Neural progenitor cell (in vitro differentiated cells): Measurements from ENCODE around the gene PRMT1. TPM values are rescaled to one million over a fixed set of nuclear protein-coding genes. Genes with fewer than 3 reads are reported as not detected.

ENCODE experiments used
- DNase-seq: peaks from one replicate; pipeline ENCODE4 v3.0.0-alpha.2; 2016; ENCODE audit warnings: low spot score
- H2AFZ ChIP-seq: fragments of 200-600 bp; sonication (generic); replicated peaks from 2 replicates; pipeline ENCODE4 v1.6.1; 2016; ENCODE audit warnings: antibody characterized with exemption
- H3F3A ChIP-seq: fragments of 200-600 bp; sonication (generic); 2 replicates; pipeline ENCODE4 v1.6.1; 2016; ENCODE audit warnings: antibody characterized with exemption, low read depth
- H3K27ac ChIP-seq: fragments of 200-600 bp; sonication (generic); 2 replicates; pipeline ENCODE4 v1.5.1; 2016; ENCODE audit warnings: mild to moderate bottlenecking
- H3K27me3 ChIP-seq: fragments of 200-600 bp; sonication (generic); 2 replicates; pipeline ENCODE4 v1.6.1; 2016; ENCODE audit warnings: mild to moderate bottlenecking, moderate library complexity
- H3K36me3 ChIP-seq: fragments of 200-600 bp; sonication (generic); 2 replicates; pipeline ENCODE4 v1.5.1; 2016
- H3K4me1 ChIP-seq: fragments of 200-600 bp; sonication (generic); 2 replicates; pipeline ENCODE4 v1.6.1; 2016; ENCODE audit warnings: mixed run types
- H3K4me2 ChIP-seq: fragments of 200-600 bp; sonication (generic); 2 replicates; pipeline ENCODE4 v1.6.1; 2016
- H3K4me3 ChIP-seq: fragments of 200-600 bp; sonication (generic); 2 replicates; pipeline ENCODE4 v1.5.1; 2016
- H3K79me2 ChIP-seq: fragments of 200-600 bp; sonication (generic); 2 replicates; pipeline ENCODE4 v1.6.1; 2016; ENCODE audit warnings: low read depth
- H3K9ac ChIP-seq: fragments of 200-600 bp; sonication (generic); 2 replicates; pipeline ENCODE4 v1.6.1; 2016
- H3K9me3 ChIP-seq: fragments of 200-600 bp; sonication (generic); 2 replicates; pipeline ENCODE4 v1.5.1; 2016; ENCODE audit warnings: low read depth
- H4K20me1 ChIP-seq: fragments of 200-600 bp; sonication (generic); 2 replicates; pipeline ENCODE4 v1.6.1; 2016; ENCODE audit warnings: low read depth
- H3K27ac Mint-ChIP-seq: 3 replicates; pipeline ENCODE4 v1.8.0; 2021; ENCODE audit warnings: mixed read lengths
- H3K27me3 Mint-ChIP-seq: 2 replicates; pipeline ENCODE4 v1.8.0; 2022; ENCODE audit warnings: low read depth, mild to moderate bottlenecking, inconsistent platforms, moderate library complexity, mixed read lengths; ENCODE audit not compliant: insufficient read depth
- H3K36me3 Mint-ChIP-seq: 3 replicates; pipeline ENCODE4 v1.8.0; 2021; ENCODE audit warnings: mixed read lengths
- H3K4me1 Mint-ChIP-seq: 3 replicates; pipeline ENCODE4 v1.8.0; 2021; ENCODE audit warnings: mixed read lengths
- H3K4me3 Mint-ChIP-seq: 3 replicates; pipeline ENCODE4 v1.8.0; 2021; ENCODE audit warnings: mild to moderate bottlenecking, moderate library complexity, mixed read lengths
- H3K9me3 Mint-ChIP-seq: 3 replicates; pipeline ENCODE4 v1.8.0; 2020; ENCODE audit warnings: mixed read lengths
- EZH2 ChIP-seq: fragments of 200-600 bp; sonication (generic); IDR thresholded peaks from 2 replicates; pipeline ENCODE4 v1.6.1; 2017; ENCODE audit warnings: antibody characterized with exemption, mild to moderate bottlenecking, moderate library complexity
- EZH2phosphoT487 ChIP-seq: fragments of 200-600 bp; sonication (generic); IDR thresholded peaks from 2 replicates; pipeline ENCODE4 v1.6.1; 2017; ENCODE audit warnings: antibody characterized with exemption
- total RNA-seq: library from RNA; depleted of rRNA; stranded (reverse); fragments of >200 nt; gene quantifications from 2 replicates; pipeline ENCODE4 v1.2.3, GENCODE V29; 2015; ENCODE audit warnings: low replicate concordance
- TF ChIP-seq, protein P1 (sequence below): fragments of 200-600 bp; sonication (generic); IDR thresholded peaks from 2 replicates; pipeline ENCODE4 v1.5.1; 2017; ENCODE audit warnings: antibody characterized with exemption, mild to moderate bottlenecking

The PRMT1 gene
- total RNA-seq, 1 donor from 2014 or later = 480 TPM

- no peak overlapping the region for H2AFZ ChIP-seq
- H3K27me3 ChIP-seq = no peaks in the 10 kb centered on the region
- no peak overlapping the region for H3K4me3 ChIP-seq
- peak; percentile 72 for DNase-seq
- H3K27me3 Mint-ChIP-seq = peaks cover 17% of the 10 kb centered on the region
- no peak overlapping the region for H3K4me3 Mint-ChIP-seq
- peaks cover 11% of the 10 kb centered on the region for H3F3A ChIP-seq
- peaks cover 8% of the 10 kb centered on the region for H3K4me1 Mint-ChIP-seq
- no peaks in the 10 kb centered on the region for H3K79me2 ChIP-seq
- no peak for TF ChIP-seq EZH2
- TF ChIP-seq, protein P1, sequence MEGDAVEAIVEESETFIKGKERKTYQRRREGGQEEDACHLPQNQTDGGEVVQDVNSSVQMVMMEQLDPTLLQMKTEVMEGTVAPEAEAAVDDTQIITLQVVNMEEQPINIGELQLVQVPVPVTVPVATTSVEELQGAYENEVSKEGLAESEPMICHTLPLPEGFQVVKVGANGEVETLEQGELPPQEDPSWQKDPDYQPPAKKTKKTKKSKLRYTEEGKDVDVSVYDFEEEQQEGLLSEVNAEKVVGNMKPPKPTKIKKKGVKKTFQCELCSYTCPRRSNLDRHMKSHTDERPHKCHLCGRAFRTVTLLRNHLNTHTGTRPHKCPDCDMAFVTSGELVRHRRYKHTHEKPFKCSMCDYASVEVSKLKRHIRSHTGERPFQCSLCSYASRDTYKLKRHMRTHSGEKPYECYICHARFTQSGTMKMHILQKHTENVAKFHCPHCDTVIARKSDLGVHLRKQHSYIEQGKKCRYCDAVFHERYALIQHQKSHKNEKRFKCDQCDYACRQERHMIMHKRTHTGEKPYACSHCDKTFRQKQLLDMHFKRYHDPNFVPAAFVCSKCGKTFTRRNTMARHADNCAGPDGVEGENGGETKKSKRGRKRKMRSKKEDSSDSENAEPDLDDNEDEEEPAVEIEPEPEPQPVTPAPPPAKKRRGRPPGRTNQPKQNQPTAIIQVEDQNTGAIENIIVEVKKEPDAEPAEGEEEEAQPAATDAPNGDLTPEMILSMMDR = no peak
- TF ChIP-seq EZH2phosphoT487 = no peak
- H3K9ac ChIP-seq = no peak overlapping the region
- H3K4me2 ChIP-seq = no peak overlapping the region
- peaks cover 6% of the 10 kb centered on the region for H3K9me3 Mint-ChIP-seq
- H3K27ac ChIP-seq = no peak overlapping the region
- no peaks in the 10 kb centered on the region for H3K4me1 ChIP-seq
- no peaks in the 10 kb centered on the region for H3K9me3 ChIP-seq
- peaks cover 29% of the 10 kb centered on the region for H3K36me3 Mint-ChIP-seq
- H3K27ac Mint-ChIP-seq = no peak overlapping the region
- H4K20me1 ChIP-seq = no peaks in the 10 kb centered on the region
- H3K36me3 ChIP-seq = no peaks in the 10 kb centered on the region
These were observed 35.4 kb downstream of the PRMT1 start for GRCh38 chr19:49712397-49712859.

DNA sequence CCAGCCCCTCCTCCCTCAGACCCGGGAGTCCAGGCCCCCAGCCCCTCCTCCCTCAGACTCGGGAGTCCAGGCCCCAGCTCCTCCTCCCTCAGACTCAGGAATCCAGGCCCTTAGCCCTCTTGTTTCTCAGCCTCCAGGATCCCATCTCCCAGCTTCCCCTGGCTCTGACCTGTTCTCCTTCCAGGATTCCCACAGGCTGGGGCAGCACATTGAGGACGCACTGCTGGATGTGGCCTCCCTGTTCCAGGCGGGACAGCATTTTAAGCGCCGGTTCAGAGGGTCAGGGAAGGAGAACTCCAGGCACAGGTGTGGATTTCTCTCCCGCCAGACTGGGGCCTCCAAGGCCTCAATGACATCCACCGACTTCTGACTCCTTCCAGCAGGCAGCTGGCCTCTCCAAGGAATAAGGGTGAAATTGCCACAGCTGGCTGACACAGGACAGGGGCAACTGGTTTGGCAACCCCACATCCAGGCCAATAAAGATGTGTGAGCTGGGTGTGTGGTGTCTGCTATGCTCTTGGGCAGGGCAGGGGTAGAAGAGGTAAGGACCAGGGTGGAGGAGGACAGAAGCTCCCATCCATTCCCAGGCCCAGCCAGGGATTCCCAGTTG lies 36.3 kb downstream of the PRMT1 start:
- Histone ChIP-seq H2AFZ (no peak overlapping the region), H3K79me2 (no peaks in the 10 kb centered on the region), H3K4me1 (no peaks in the 10 kb centered on the region), H4K20me1 (no peaks in the 10 kb centered on the region), H3K4me2 (no peak overlapping the region), H3K9ac (no peak overlapping the region), H3F3A (peaks cover 11% of the 10 kb centered on the region), H3K9me3 (no peaks in the 10 kb centered on the region), H3K27me3 (no peaks in the 10 kb centered on the region), H3K4me3 (no peak overlapping the region), H3K36me3 (no peaks in the 10 kb centered on the region), H3K27ac (no peak overlapping the region)
- H3K36me3 Mint-ChIP-seq = peaks cover 29% of the 10 kb centered on the region
- H3K9me3 Mint-ChIP-seq = peaks cover 6% of the 10 kb centered on the region
- H3K27ac Mint-ChIP-seq = no peak overlapping the region
- TF ChIP-seq EZH2phosphoT487 (no peak), EZH2 (no peak)
- TF ChIP-seq, protein P1 = no peak
- peaks cover 20% of the 10 kb centered on the region for H3K27me3 Mint-ChIP-seq
- no peak overlapping the region for H3K4me3 Mint-ChIP-seq
- H3K4me1 Mint-ChIP-seq = peaks cover 12% of the 10 kb centered on the region
- DNase-seq = no peak

- no peak overlapping the region for H3K27ac Mint-ChIP-seq
- Histone ChIP-seq H4K20me1 (no peaks in the 10 kb centered on the region), H3K4me1 (no peaks in the 10 kb centered on the region), H3K36me3 (no peaks in the 10 kb centered on the region), H3K4me3 (no peak overlapping the region), H3F3A (peaks cover 11% of the 10 kb centered on the region), H3K4me2 (no peak overlapping the region), H3K27ac (no peak overlapping the region), H3K9ac (no peak overlapping the region), H3K9me3 (no peaks in the 10 kb centered on the region), H3K27me3 (no peaks in the 10 kb centered on the region), H2AFZ (no peak overlapping the region), H3K79me2 (no peaks in the 10 kb centered on the region)
- H3K36me3 Mint-ChIP-seq = peaks cover 13% of the 10 kb centered on the region
- no peak overlapping the region for H3K4me3 Mint-ChIP-seq
- H3K9me3 Mint-ChIP-seq = peaks cover 6% of the 10 kb centered on the region
- TF ChIP-seq, protein P1 = no peak
- TF ChIP-seq EZH2phosphoT487 (no peak), EZH2 (no peak)
- no peak for DNase-seq
- H3K27me3 Mint-ChIP-seq = peaks cover 17% of the 10 kb centered on the region
- peaks cover 21% of the 10 kb centered on the region for H3K4me1 Mint-ChIP-seq
These were observed 39.1 kb downstream of the PRMT1 start for GRCh38 chr19:49716154-49716553.
